H1 (cell line): ENCODE results near the gene CBY1. TPM values are rescaled to one million over a fixed set of nuclear protein-coding genes. Genes with fewer than 3 reads are reported as not detected.

Experiments
- CTCF ChIA-PET: fragments of 300-600 bp; sonication (Branson Sonifier 250); formaldehyde crosslinking; loops from one replicate; lab custom pipeline; 2021; ENCODE audit not compliant: partially characterized antibody; lab: Charles Lee
- POLR2A ChIA-PET: fragments of 300-600 bp; sonication (Branson Sonifier 250); formaldehyde crosslinking; loops from one replicate; lab custom pipeline; 2021; ENCODE audit warnings: inconsistent platforms; ENCODE audit not compliant: partially characterized antibody; lab: Charles Lee
- DNase-seq, 2 experiments: peaks; one replicate each; pipeline versions ENCODE4 v3.0.0 to v3.0.0-alpha.2; 2010 to 2022; ENCODE audit warnings: low spot score in 2 of 2, low read depth in 1 of 2, mixed read lengths in 1 of 2
- FAIRE-seq: peaks from 2 replicates; lab custom pipeline; 2011; peaks lifted over from hg19 to GRCh38; lab: Jason Lieb, UNC
- H2AFZ ChIP-seq: 2 replicates; pipeline ENCODE4 v1.8.1; 2012; ENCODE audit warnings: low read length, inconsistent platforms
- H2AK5ac ChIP-seq: 2 replicates; pipeline ENCODE4 v1.6.1; 2013; ENCODE audit warnings: low read depth, low read length
- H2BK120ac ChIP-seq: replicated peaks from 2 replicates; pipeline ENCODE3; 2013; ENCODE audit warnings: low read depth, low read length, inconsistent platforms
- H2BK12ac ChIP-seq: 2 replicates; pipeline ENCODE4 v1.6.1; 2013; ENCODE audit warnings: low read depth, low read length
- H2BK15ac ChIP-seq: 2 replicates; pipeline ENCODE4 v1.6.1; 2013; ENCODE audit warnings: low read length
- H2BK20ac ChIP-seq: 2 replicates; pipeline ENCODE4 v1.6.1; 2013; ENCODE audit warnings: low read length
- H2BK5ac ChIP-seq: 2 replicates; pipeline ENCODE4 v1.6.1; 2013; ENCODE audit warnings: low read depth, low read length
- H3K14ac ChIP-seq: 2 replicates; pipeline ENCODE4 v1.6.1; 2013; ENCODE audit warnings: inconsistent platforms; ENCODE audit not compliant: insufficient read length
- H3K18ac ChIP-seq: 2 replicates; pipeline ENCODE4 v1.6.1; 2013; ENCODE audit warnings: low read length; ENCODE audit errors: extremely low read depth
- H3K23ac ChIP-seq: 2 replicates; pipeline ENCODE4 v1.6.1; 2013; ENCODE audit warnings: inconsistent platforms; ENCODE audit not compliant: insufficient read length
- H3K23me2 ChIP-seq: 2 replicates; pipeline ENCODE4 v1.6.1; 2013; ENCODE audit warnings: low read depth, low read length
- H3K27ac ChIP-seq: 2 replicates; pipeline ENCODE4 v1.6.1; 2011; ENCODE audit warnings: low read depth, low read length, inconsistent platforms
- H3K27me3 ChIP-seq, 4 experiments: replicated peaks in 1 of 4; 1 replicate in 1 of 4; 2 replicates in 3 of 4; pipeline versions ENCODE4 v1.6.1 to v1.8.1; 2011 to 2013; ENCODE audit warnings: low read length in 3 of 4, mild to moderate bottlenecking in 3 of 4, inconsistent platforms in 2 of 4, mixed read lengths in 2 of 4, moderate library complexity in 1 of 4; ENCODE audit not compliant: control insufficient read depth in 3 of 4, insufficient read depth in 3 of 4; ENCODE audit errors: extremely low read depth in 1 of 4
- H3K36me3 ChIP-seq, 4 experiments: 2 replicates each; pipeline versions ENCODE4 v1.6.1 to v1.8.1; 2011 to 2013; ENCODE audit warnings: mild to moderate bottlenecking in 4 of 4, low read length in 3 of 4, moderate library complexity in 2 of 4, control low read depth in 1 of 4, inconsistent platforms in 1 of 4; ENCODE audit not compliant: insufficient read depth in 4 of 4, control insufficient read depth in 2 of 4
- H3K4ac ChIP-seq: replicated peaks from 2 replicates; pipeline ENCODE3; 2013; ENCODE audit warnings: low read length, low read depth, mixed read lengths, inconsistent platforms; ENCODE audit not compliant: insufficient read length
- H3K4me1 ChIP-seq, 4 experiments: replicated peaks in 1 of 4; 1 replicate in 1 of 4; 2 replicates in 3 of 4; pipeline versions ENCODE4 v1.6.1 to v1.8.1; 2011 to 2013; ENCODE audit warnings: low read length in 3 of 4, inconsistent platforms in 2 of 4, mixed read lengths in 1 of 4; ENCODE audit not compliant: insufficient read depth in 4 of 4, control insufficient read depth in 3 of 4
- H3K4me2 ChIP-seq, 2 experiments: 2 replicates each; pipeline versions ENCODE4 v1.6.1 to v1.8.1; 2011 to 2013; ENCODE audit warnings: low read depth in 2 of 2, low read length in 2 of 2, control low read depth in 1 of 2, inconsistent platforms in 1 of 2, mild to moderate bottlenecking in 1 of 2; ENCODE audit not compliant: insufficient read depth in 1 of 2
- H3K4me3 ChIP-seq, 4 experiments: fragments of 200-600, 300-600 bp in 1 of 4; sonication (generic), shearing (Covaris generic), sonication (Bioruptor Twin) in 1 of 4; 2 replicates each; pipeline versions ENCODE4 v1.5.1 to v1.8.1; 2011 to 2016; ENCODE audit warnings: low read length in 4 of 4, low read depth in 3 of 4, control low read depth in 2 of 4, inconsistent platforms in 2 of 4, mild to moderate bottlenecking in 2 of 4, mixed read lengths in 1 of 4, moderate library complexity in 1 of 4; ENCODE audit not compliant: insufficient read depth in 2 of 4; ENCODE audit errors: extremely low read depth in 1 of 4
- H3K56ac ChIP-seq: replicated peaks from 2 replicates; pipeline ENCODE3; 2013; ENCODE audit warnings: low read depth, mild to moderate bottlenecking, mixed read lengths, low read length, inconsistent platforms; ENCODE audit not compliant: insufficient read length
- H3K79me1 ChIP-seq: 2 replicates; pipeline ENCODE4 v1.6.1; 2013; ENCODE audit warnings: low read depth, low read length, control low read depth
- H3K79me2 ChIP-seq, 2 experiments: 2 replicates each; pipeline versions ENCODE4 v1.6.1 to v1.8.1; 2012 to 2013; ENCODE audit warnings: low read length in 2 of 2, mild to moderate bottlenecking in 2 of 2, inconsistent platforms in 1 of 2; ENCODE audit not compliant: insufficient read depth in 2 of 2, control insufficient read depth in 1 of 2
- H3K9ac ChIP-seq, 4 experiments: replicated peaks in 1 of 4; 1 replicate in 1 of 4; 2 replicates in 3 of 4; pipeline versions ENCODE4 v1.6.1 to v1.8.1; 2011 to 2013; ENCODE audit warnings: low read depth in 3 of 4, low read length in 3 of 4, control low read depth in 2 of 4, mild to moderate bottlenecking in 2 of 4, moderate library complexity in 2 of 4, inconsistent platforms in 1 of 4; ENCODE audit errors: extremely low read depth in 1 of 4
- H3K9me3 ChIP-seq, 2 experiments: 2 replicates each; pipeline versions ENCODE4 v1.6.1 to v1.8.1; 2012 to 2013; ENCODE audit warnings: mild to moderate bottlenecking in 2 of 2, moderate library complexity in 2 of 2, control low read depth in 1 of 2, inconsistent platforms in 1 of 2, low read depth in 1 of 2, low read length in 1 of 2, mixed read lengths in 1 of 2; ENCODE audit not compliant: insufficient read depth in 2 of 2
- H4K20me1 ChIP-seq, 2 experiments: replicated peaks in 1 of 2; 2 replicates each; pipeline versions ENCODE3 to v1.8.1; 2011 to 2013; ENCODE audit warnings: inconsistent platforms in 2 of 2, low read length in 2 of 2, mild to moderate bottlenecking in 1 of 2; ENCODE audit not compliant: insufficient read depth in 2 of 2, control insufficient read depth in 1 of 2
- H4K5ac ChIP-seq: 2 replicates; pipeline ENCODE4 v1.6.1; 2013; ENCODE audit warnings: low read length, low read depth, mixed read lengths, inconsistent platforms; ENCODE audit not compliant: insufficient read length
- H4K8ac ChIP-seq: 2 replicates; pipeline ENCODE4 v1.8.0; 2013; ENCODE audit warnings: mild to moderate bottlenecking, moderate library complexity, low read length, inconsistent platforms; ENCODE audit not compliant: insufficient read depth; ENCODE audit errors: extremely low read depth
- H4K91ac ChIP-seq: replicated peaks from 2 replicates; pipeline ENCODE3; 2013; ENCODE audit warnings: low read length, mixed read lengths, inconsistent platforms; ENCODE audit not compliant: insufficient read length
- BCL11A ChIP-seq, 2 experiments: IDR thresholded peaks; one replicate each; pipeline ENCODE4 v1.6.1; 2011; ENCODE audit warnings: low read depth in 2 of 2, low read length in 2 of 2, mild to moderate bottlenecking in 2 of 2
- SAP30 ChIP-seq: fragments of 300-600 bp; sonication (generic); IDR thresholded peaks from 2 replicates; pipeline ENCODE4 v1.7.1; 2012; ENCODE audit warnings: low read length, moderate library complexity, mild to moderate bottlenecking, inconsistent platforms; ENCODE audit not compliant: insufficient read depth, insufficient replicate concordance
- SIN3A ChIP-seq, 2 experiments: IDR thresholded peaks in 1 of 2; conservative IDR thresholded peaks in 1 of 2; 2 replicates each; pipeline ENCODE4 v1.6.1; 2011 to 2012; ENCODE audit warnings: low read length in 2 of 2, improper control_type of control experiment in 1 of 2, low read depth in 1 of 2, mild to moderate bottlenecking in 1 of 2
- WGBS, 2 experiments: shearing (Covaris generic) in 1 of 2; methylation state at CpG; one replicate each; pipeline versions ENCODE4 v1.1.6 to v1.1.7; 2013 to 2015; ENCODE audit warnings: low lambda C conversion rate in 2 of 2, mixed read lengths in 2 of 2, inconsistent platforms in 1 of 2, low coverage in 1 of 2, missing lambda C conversion rate in 1 of 2; ENCODE audit not compliant: insufficient replicate concordance in 2 of 2, insufficient coverage in 1 of 2, insufficient read length in 1 of 2; ENCODE audit errors: extremely low coverage in 1 of 2, missing lambda C conversion rate in 1 of 2; 5-methylcytosine and 5-hydroxymethylcytosine counted together
- polyA plus RNA-seq, 7 experiments: library from polyadenylated mRNA; depleted of rRNA in 3 of 7; stranded (reverse) in 5 of 7; unstranded in 2 of 7; fragments of >200 nt in 5 of 7; fragments of 200-250 nt in 2 of 7; gene quantifications; 1 replicate in 5 of 7; 2 replicates in 1 of 7; 4 replicates in 1 of 7; pipeline versions ENCODE4 v1.2.1 to v1.2.3, GENCODE V29; 2011 to 2013; ENCODE audit warnings: missing spikeins in 2 of 7, mixed read lengths in 2 of 7
- total RNA-seq: library from RNA; stranded (reverse); fragmentation: NEBNext Ultra II Directional; extraction: Animal tissue kit (Norgen Biotek cat#: 25700); gene quantifications from 2 replicates; pipeline ENCODE4 v1.2.1, GENCODE V29; 2021

Gene CBY1
- total and polyA plus RNA-seq, 2 of the 8 experiments (the other 6 are each of a cell fraction or from before 2014, with no cell fraction given) = 23.2 to 30.2 TPM

DNA sequence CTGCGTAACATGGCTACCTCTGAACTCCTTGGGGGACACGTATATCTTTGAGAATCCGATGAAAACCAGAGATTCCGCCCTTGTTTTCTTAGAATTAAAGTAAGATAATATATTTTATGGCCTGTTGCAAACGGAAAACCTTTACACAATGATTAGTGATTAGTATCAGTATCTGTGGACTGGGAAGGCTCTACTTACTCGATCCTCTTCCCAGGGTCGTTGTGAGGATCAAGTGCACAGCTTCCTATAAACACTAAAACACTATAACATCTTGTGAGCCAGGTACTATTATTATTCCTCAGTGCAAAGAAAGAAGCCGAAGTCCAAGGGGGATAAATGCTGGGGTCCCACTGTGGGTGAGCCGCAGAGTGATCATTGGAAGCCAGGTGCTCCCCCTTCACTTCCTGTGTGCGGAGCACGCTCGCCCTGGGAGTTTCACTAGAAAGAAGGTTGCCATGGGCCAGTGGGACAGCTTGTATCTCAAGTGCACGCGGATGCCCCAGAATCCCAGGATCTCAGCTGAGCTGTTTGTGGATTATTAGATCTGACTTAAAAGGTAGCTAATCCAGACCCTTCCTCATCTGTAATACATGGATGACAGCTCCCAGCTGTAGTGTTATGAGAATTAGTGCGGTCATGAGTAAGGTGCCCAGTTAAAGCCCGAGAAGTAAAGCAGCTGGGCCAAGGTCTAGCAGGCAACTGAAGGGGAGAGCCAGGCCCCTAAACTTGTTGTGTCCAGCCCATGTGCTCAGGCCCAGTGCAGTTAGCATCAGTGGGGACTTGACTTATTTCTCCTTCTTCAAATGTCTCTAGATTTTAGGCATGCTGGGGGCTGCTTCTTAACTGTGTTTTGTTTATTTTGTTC, 839 bp downstream of the CBY1 start:
- no peaks in the 10 kb centered on the region for H4K20me1 ChIP-seq
- H3K9ac ChIP-seq = peak overlapping the region; percentile 61 to 99 (median 88); a peak in 6 of 7 replicates
- H3K4me1 ChIP-seq = peaks cover 0 to 5% (median 1%) of the 10 kb centered on the region in 4 experiments; a peak in 3 of 7 replicates
- no peaks in the 10 kb centered on the region for H3K36me3 ChIP-seq
- no peak for FAIRE-seq
- peak in 1 of 2 experiments; percentile 49 for DNase-seq
- H3K27me3 ChIP-seq = no peaks in the 10 kb centered on the region
- H3K56ac ChIP-seq = no peak overlapping the region
- ChIA-PET CTCF (interaction anchor here (1.6 kb wide), 1 partner anchor 22 kb away, joined by 4 read pairs; no protein-coding TSS in a partner anchor), POLR2A (interaction anchor here (0.6 to 1.4 kb wide), 6 partner anchors 10 to 55 kb away, joined by 3 to 5 read pairs (median 4); partner anchors contain the start of gene GTPBP1)
- peak overlapping the region; percentile 98 for H2AFZ ChIP-seq
- peak overlapping the region; percentile 75 to 90 for H3K4me2 ChIP-seq
- 25% methylated on average over 16 of the region's 16 CpGs; no CpG with 5 or more reads in 1 of the 2 experiments for WGBS, 2 experiments
- no peak overlapping the region for H4K5ac ChIP-seq
- H2AK5ac ChIP-seq = no peak overlapping the region
- H3K23ac ChIP-seq = no peak overlapping the region
- 0 out of 2 replicates have a peak overlapping the region, but pooled peaks have one; percentile 99 for H2BK5ac ChIP-seq
- no peak overlapping the region for H3K14ac ChIP-seq
- H3K4me3 ChIP-seq = peak overlapping the region; percentile 86 to 94 (median 87)
- no peak overlapping the region for H3K18ac ChIP-seq
- no peaks in the 10 kb centered on the region for H3K9me3 ChIP-seq
- H3K23me2 ChIP-seq = peaks cover 5% of the 10 kb centered on the region
- 0 out of 4 replicates have a peak, but pooled peaks cover 0 to 7% of the 10 kb centered on the region in 2 experiments for H3K79me2 ChIP-seq
- no peaks in the 10 kb centered on the region for H3K79me1 ChIP-seq
- H4K91ac ChIP-seq = no peak overlapping the region
- no peak overlapping the region for H2BK15ac ChIP-seq
- peak overlapping the region; percentile 99; the same call in 1 of the 2 replicates for H3K27ac ChIP-seq
- H2BK20ac ChIP-seq = no peak overlapping the region
- no peak overlapping the region; the same call in 1 of the 2 replicates for H4K8ac ChIP-seq
- no peak overlapping the region for H2BK120ac ChIP-seq
- no peak overlapping the region for H3K4ac ChIP-seq
- TF ChIP-seq BCL11A (IDR thresholded peaks at IDR 0.05; ENCODE audit: low read depth in 2 of 2, low read length in 2 of 2) (no peak), SAP30 (peak; percentile 1), SIN3A (conservative IDR thresholded peaks at IDR 0.05 in 1 of 2, IDR thresholded peaks at IDR 0.05 in 1 of 2; ENCODE audit: low read depth in 1 of 2, low read length in 2 of 2) (peak in 1 of 2 experiments; percentile 22; a peak in 1 of 4 replicates)
- H2BK12ac ChIP-seq = no peak overlapping the region
